IMR-90 (cell line): Measurements from ENCODE around the gene PSMB4. TPM values are rescaled to one million over a fixed set of nuclear protein-coding genes. Genes with fewer than 3 reads are reported as not detected.
"Not testable (repeated sequence)": the region's sequence is repeated elsewhere in the genome, so short reads cannot be mapped to it uniquely, and the experiment has no call there.

Experiments used
- ATAC-seq: fragments of 200-7000 bp; cut with Tn5 transposase; 2 replicates; pipeline ENCODE4 v1.9.1; 2020; ENCODE audit warnings: low read depth, mild to moderate bottlenecking, moderate library complexity
- BruUV-seq: library from RNA; stranded (reverse); fragments of 400-500 nt; replicated peaks from 2 replicates; lab custom pipeline; 2021; lab: Mats Ljungman, UMichigan
- CTCF ChIA-PET: fragments of 300-600 bp; formaldehyde crosslinking; extraction: SDS; loops from one replicate; lab custom pipeline; 2021; ENCODE audit warnings: antibody characterized with exemption; lab: Yijun Ruan, JAX
- POLR2A ChIA-PET: fragments of 300-600 bp; sonication (Branson Sonifier 250); formaldehyde crosslinking; loops from one replicate; lab custom pipeline; 2022; ENCODE audit warnings: antibody characterized with exemption; ENCODE audit not compliant: unreplicated experiment; lab: Charles Lee
- DNase-seq: peaks from one replicate; pipeline ENCODE4 v3.0.0; 2013
- H2AFZ ChIP-seq: replicated peaks from 2 replicates; pipeline ENCODE3; 2013; ENCODE audit warnings: low read length, mild to moderate bottlenecking; ENCODE audit not compliant: poor library complexity
- H2AK5ac ChIP-seq: 2 replicates; pipeline ENCODE4 v1.6.1; 2013; ENCODE audit warnings: low read depth, low read length, inconsistent platforms
- H2AK9ac ChIP-seq: replicated peaks from 2 replicates; pipeline ENCODE3; 2013; ENCODE audit warnings: mild to moderate bottlenecking, low read depth, low read length, moderate library complexity; ENCODE audit not compliant: poor library complexity
- H2BK120ac ChIP-seq: 2 replicates; pipeline ENCODE4 v1.6.1; 2013; ENCODE audit warnings: low read depth, low read length, inconsistent platforms
- H2BK15ac ChIP-seq: 3 replicates; pipeline ENCODE4 v1.6.1; 2013; ENCODE audit warnings: low read depth, low read length, inconsistent platforms
- H2BK20ac ChIP-seq: 2 replicates; pipeline ENCODE4 v1.6.1; 2013; ENCODE audit warnings: low read depth, mild to moderate bottlenecking, inconsistent platforms, low read length, moderate library complexity
- H2BK5ac ChIP-seq: 2 replicates; pipeline ENCODE4 v1.6.1; 2013; ENCODE audit warnings: mild to moderate bottlenecking, low read depth, low read length, inconsistent platforms; ENCODE audit not compliant: poor library complexity, severe bottlenecking
- H3K14ac ChIP-seq: replicated peaks from 2 replicates; pipeline ENCODE4 v1.6.1; 2013; ENCODE audit warnings: low read depth, low read length, inconsistent platforms
- H3K18ac ChIP-seq: 2 replicates; pipeline ENCODE4 v1.6.1; 2013; ENCODE audit warnings: low read depth, low read length, control low read depth
- H3K23ac ChIP-seq: 2 replicates; pipeline ENCODE4 v1.6.1; 2013; ENCODE audit warnings: low read depth, low read length, inconsistent platforms
- H3K27ac ChIP-seq: 2 replicates; pipeline ENCODE4 v1.5.1; 2013; ENCODE audit warnings: mild to moderate bottlenecking, control low read depth, low read length; ENCODE audit not compliant: insufficient read depth
- H3K27me3 ChIP-seq: 2 replicates; pipeline ENCODE4 v1.6.1; 2013; ENCODE audit warnings: low read length; ENCODE audit not compliant: control insufficient read depth, insufficient read depth
- H3K36me3 ChIP-seq: 2 replicates; pipeline ENCODE4 v1.6.1; 2013; ENCODE audit warnings: low read length, mixed read lengths; ENCODE audit not compliant: control insufficient read depth, insufficient read depth
- H3K4ac ChIP-seq: 2 replicates; pipeline ENCODE4 v1.6.1; 2013; ENCODE audit warnings: low read depth, low read length, inconsistent platforms
- H3K4me1 ChIP-seq: 2 replicates; pipeline ENCODE4 v1.6.1; 2013; ENCODE audit warnings: low read length, mixed read lengths; ENCODE audit not compliant: control insufficient read depth, insufficient read depth
- H3K4me2 ChIP-seq: 2 replicates; pipeline ENCODE4 v1.6.1; 2013; ENCODE audit warnings: low read depth, mild to moderate bottlenecking, control low read depth, low read length, moderate library complexity
- H3K4me3 ChIP-seq: 2 replicates; pipeline ENCODE4 v1.5.1; 2013; ENCODE audit warnings: low read depth, mild to moderate bottlenecking, control low read depth, low read length, moderate library complexity; ENCODE audit not compliant: insufficient read depth
- H3K56ac ChIP-seq: 2 replicates; pipeline ENCODE4 v1.6.1; 2013; ENCODE audit warnings: low read length, inconsistent platforms; ENCODE audit not compliant: insufficient read depth; ENCODE audit errors: extremely low read depth
- H3K79me1 ChIP-seq, 2 experiments: 2 replicates each; pipeline ENCODE4 v1.6.1; 2013; ENCODE audit warnings: low read length in 2 of 2, inconsistent platforms in 1 of 2, low read depth in 1 of 2
- H3K9ac ChIP-seq: 2 replicates; pipeline ENCODE4 v1.6.1; 2013; ENCODE audit warnings: low read depth, low read length, control low read depth
- H3K9me1 ChIP-seq: 2 replicates; pipeline ENCODE4 v1.6.1; 2013; ENCODE audit warnings: low read length, inconsistent platforms; ENCODE audit not compliant: insufficient read depth
- H3K9me3 ChIP-seq: 2 replicates; pipeline ENCODE4 v1.6.1; 2013; ENCODE audit warnings: low read length; ENCODE audit not compliant: control insufficient read depth, insufficient read depth
- H4K20me1 ChIP-seq: 2 replicates; pipeline ENCODE4 v1.6.1; 2013; ENCODE audit warnings: low read length, inconsistent platforms; ENCODE audit not compliant: insufficient read depth
- H4K5ac ChIP-seq: 2 replicates; pipeline ENCODE4 v1.6.1; 2013; ENCODE audit warnings: mild to moderate bottlenecking, low read depth, low read length, control low read depth
- H4K8ac ChIP-seq, 2 experiments: 2 replicates each; pipeline ENCODE4 v1.6.1; 2013; ENCODE audit warnings: low read depth in 2 of 2, low read length in 2 of 2, control low read depth in 1 of 2, inconsistent platforms in 1 of 2
- H4K91ac ChIP-seq: 2 replicates; pipeline ENCODE4 v1.6.1; 2013; ENCODE audit warnings: low read depth, low read length, inconsistent platforms; ENCODE audit not compliant: insufficient read depth
- CEBPB ChIP-seq: IDR thresholded peaks from 2 replicates; pipeline ENCODE4 v1.6.1; 2012; ENCODE audit warnings: low read depth, low read length, improper control_type of control experiment
- CTCF ChIP-seq: conservative IDR thresholded peaks from 2 replicates; pipeline ENCODE4 v1.5.1; 2012; ENCODE audit warnings: mild to moderate bottlenecking, low read depth, low read length, improper control_type of control experiment
- WGBS, 2 experiments: methylation state at CpG; one replicate each; pipeline versions ENCODE4 v1.1.5 to v1.1.7; 2013; ENCODE audit warnings: missing lambda C conversion rate in 2 of 2; ENCODE audit not compliant: insufficient read length in 1 of 2; ENCODE audit errors: extremely low coverage in 2 of 2; 5-methylcytosine and 5-hydroxymethylcytosine counted together
- dilution Hi-C: fragments of 300-500 bp; cut with HindIII; formaldehyde crosslinking; loops from one replicate; pipeline ENCODE4 v1.14.3; 2018; ENCODE audit warnings: low sequenced_read_pairs; ENCODE audit not compliant: unreplicated experiment
- in situ Hi-C: fragments of 300-500 bp; cut with MboI; formaldehyde crosslinking; loops from 3 replicates; pipeline ENCODE4 v1.14.3; 2019; ENCODE audit warnings: low sequenced_read_pairs, inconsistent platforms, mixed read lengths
- intact Hi-C: fragments of 100-400 bp; cut with micrococcal nuclease; formaldehyde crosslinking; loops from 2 replicates; pipeline ENCODE4 v1.10.0; 2022
- polyA plus RNA-seq, 3 experiments: library from polyadenylated mRNA; depleted of rRNA; stranded (reverse); fragments of >200 nt; gene quantifications; 2 replicates each; pipeline ENCODE4 v1.2.3, GENCODE V29; 2012; ENCODE audit warnings: low replicate concordance in 1 of 3
- total RNA-seq: library from RNA; depleted of rRNA; stranded (reverse); fragments of >200 nt; gene quantifications from 2 replicates; pipeline ENCODE4 v1.2.3, GENCODE V29; 2012

The PSMB4 gene
- total and polyA plus RNA-seq, 2 of the 4 experiments (the other 2 are of a cell fraction): 457 to 565 TPM

GRCh38 chr1:151428068-151428467 is 28.7 kb downstream of the PSMB4 start:
- TF ChIP-seq CTCF (no peak), CEBPB (no peak)
- Histone ChIP-seq H3K27me3 (no peaks in the 10 kb centered on the region), H2AFZ (no peak overlapping the region), H3K9me3 (no peaks in the 10 kb centered on the region), H3K79me1 (peaks cover 22 to 48% of the 10 kb centered on the region in 2 experiments), H2BK15ac (no peak overlapping the region), H3K9ac (no peak overlapping the region), H3K14ac (no peak overlapping the region), H4K91ac (no peak overlapping the region), H2BK5ac (no peak overlapping the region), H3K4me2 (no peak overlapping the region), H4K5ac (no peak overlapping the region), H3K27ac (no peak overlapping the region), H2AK5ac (no peak overlapping the region), H3K9me1 (peaks cover 5% of the 10 kb centered on the region; the same call in 1 of the 2 replicates), H3K36me3 (peaks cover 37% of the 10 kb centered on the region), H2BK120ac (no peak overlapping the region), H2AK9ac (no peak overlapping the region), H3K23ac (no peak overlapping the region), H3K56ac (no peak overlapping the region), H4K20me1 (peaks cover 17% of the 10 kb centered on the region), H3K4me1 (no peaks in the 10 kb centered on the region), H3K4me3 (no peak overlapping the region), H2BK20ac (no peak overlapping the region), H4K8ac (no peak overlapping the region), H3K18ac (no peak overlapping the region), H3K4ac (no peak overlapping the region)
- ATAC-seq (no peak), DNase-seq (no peak)
- dilution Hi-C loops: no loop called here
- WGBS, 2 experiments: no CpG with 5 or more reads among the region's 7 CpGs
- no TSS peak for BruUV-seq
- ChIA-PET CTCF (no interaction called here), POLR2A (interaction anchor here (0.5 kb wide), 1 partner anchor 15 kb away, joined by 10 read pairs; no protein-coding TSS in a partner anchor)
- intact Hi-C loops: no loop called here
- in situ Hi-C loops: no loop called here

- WGBS, 2 experiments: no CpG with 5 or more reads among the region's 5 CpGs
- DNase-seq, H2BK5ac ChIP-seq, H2BK120ac ChIP-seq, POLR2A ChIA-PET, dilution Hi-C loops, H3K9me3 ChIP-seq, H3K14ac ChIP-seq, CTCF ChIA-PET, H2BK20ac ChIP-seq, BruUV-seq, H3K4me2 ChIP-seq, H3K27ac ChIP-seq, H3K4me3 ChIP-seq, H4K91ac ChIP-seq, H3K9ac ChIP-seq, H3K56ac ChIP-seq, H3K4me1 ChIP-seq, H3K27me3 ChIP-seq, H3K23ac ChIP-seq, H3K18ac ChIP-seq, H3K4ac ChIP-seq, H2AK9ac ChIP-seq, H2BK15ac ChIP-seq, H4K5ac ChIP-seq, H2AFZ ChIP-seq, intact Hi-C loops, in situ Hi-C loops, ATAC-seq, H4K8ac ChIP-seq: not testable (repeated sequence)
- peaks cover 17% of the 10 kb centered on the region for H3K36me3 ChIP-seq
- peaks cover 11% of the 10 kb centered on the region; the same call in 1 of the 2 replicates for H3K9me1 ChIP-seq
- peaks cover 59% of the 10 kb centered on the region for H4K20me1 ChIP-seq
- H2AK5ac ChIP-seq: 0 out of 2 replicates have a peak overlapping the region, but pooled peaks have one; percentile 12
- peaks cover 36 to 81% of the 10 kb centered on the region in 2 experiments for H3K79me1 ChIP-seq
These were observed 34.5 kb downstream of the PSMB4 start for GRCh38 chr1:151433827-151434226.
